Stimulated activated CD8-positive, alpha-beta memory T cell treated with anti-CD3 and anti-CD28 coated beads, Interleukin-7, amount 100 ng/mL, for 4 hours (primary cell): ENCODE data around the gene FAM168A.

Experiments
- DNase-seq, 2 donors: peaks; one replicate each; pipeline ENCODE4 v3.0.0-alpha.2; 2020; ENCODE audit warnings: low read depth in 2 of 2

FAM168A gene

GRCh38 chr11:73556966-73557365 lies 40.9 kb downstream of the FAM168A start:
- no peak for DNase-seq

DNA sequence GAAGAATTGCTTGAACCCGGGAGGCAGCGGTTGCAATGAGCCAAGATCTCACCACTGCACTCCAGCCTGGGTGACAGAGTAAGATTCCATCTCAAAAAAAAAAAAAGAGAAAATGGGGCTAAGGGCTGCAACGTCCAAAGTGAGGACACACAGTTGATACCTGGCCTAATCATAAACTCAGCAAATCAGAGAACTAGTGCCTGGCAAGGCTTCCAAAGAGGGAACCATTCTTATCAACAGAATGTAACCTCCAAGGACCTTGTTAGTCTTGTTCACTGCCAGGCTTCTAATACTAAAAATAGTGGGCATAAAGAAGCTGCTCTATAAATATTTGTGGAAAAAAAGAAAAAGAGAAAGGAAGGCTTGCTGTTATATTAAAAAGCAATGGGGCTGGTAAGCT lies 42.3 kb downstream of the FAM168A start:
- DNase-seq, result no peak

DNA sequence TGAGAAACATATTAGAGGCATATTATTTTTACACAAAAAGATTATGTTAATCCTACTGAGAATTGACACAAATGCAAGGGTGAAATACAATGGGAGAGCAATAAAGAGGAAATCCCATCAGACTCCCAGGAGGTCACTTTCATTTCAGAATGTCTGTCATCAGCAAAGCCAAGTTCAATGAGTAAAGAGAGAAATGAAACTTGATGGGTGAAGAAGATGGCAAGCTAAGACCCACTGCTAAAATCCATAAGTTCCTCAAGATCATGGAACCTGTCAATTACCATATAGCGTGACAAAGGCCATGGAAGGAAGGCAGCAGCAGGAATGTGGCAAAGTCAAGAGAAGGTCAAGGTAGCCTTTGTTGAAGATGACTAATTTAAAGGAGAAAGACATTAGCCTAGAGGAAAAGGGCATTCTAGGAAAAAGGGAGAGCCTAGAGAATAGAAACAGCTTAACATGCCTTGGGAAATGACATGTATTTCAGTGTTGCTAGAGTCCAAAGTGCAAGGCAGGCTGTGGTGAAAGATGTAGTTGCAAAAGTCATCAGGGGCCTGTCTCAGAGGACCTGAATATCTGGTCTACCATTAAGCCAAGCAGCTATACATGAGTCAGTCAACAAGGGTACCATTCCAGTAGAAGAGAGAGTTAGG lies 43.1 kb downstream of the FAM168A start:
- no peak for DNase-seq

DNA sequence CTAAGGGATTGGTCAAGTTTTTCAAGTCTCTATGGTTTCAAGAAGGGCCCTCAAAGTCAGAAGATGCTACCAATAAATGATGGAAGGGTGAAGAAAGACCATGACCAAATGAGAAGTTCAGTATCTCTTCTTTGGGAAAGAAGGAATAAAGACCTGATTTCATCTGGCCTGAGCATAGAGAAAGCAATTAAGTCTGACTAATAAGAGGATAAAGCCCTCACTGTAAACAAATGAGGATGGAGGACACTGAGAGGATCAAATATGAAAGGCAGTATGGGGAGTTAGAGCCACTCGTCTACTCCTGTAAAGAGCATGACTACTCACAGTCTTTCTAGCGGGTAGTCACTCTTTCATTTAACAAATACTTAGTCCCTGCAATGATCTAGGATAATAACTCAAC lies 44.6 kb downstream of the FAM168A start:
- no peak for DNase-seq

- DNase-seq, result no peak
These were observed 46.2 kb downstream of the FAM168A start for GRCh38 chr11:73551677-73552076.

- DNase-seq, result no peak
These were observed 48.5 kb downstream of the FAM168A start for GRCh38 chr11:73549376-73549775.

- no peak for DNase-seq
These were observed 50.0 kb downstream of the FAM168A start for GRCh38 chr11:73547706-73548595.

- no peak for DNase-seq
These were observed 55.7 kb downstream of the FAM168A start for GRCh38 chr11:73542175-73542574.

DNA sequence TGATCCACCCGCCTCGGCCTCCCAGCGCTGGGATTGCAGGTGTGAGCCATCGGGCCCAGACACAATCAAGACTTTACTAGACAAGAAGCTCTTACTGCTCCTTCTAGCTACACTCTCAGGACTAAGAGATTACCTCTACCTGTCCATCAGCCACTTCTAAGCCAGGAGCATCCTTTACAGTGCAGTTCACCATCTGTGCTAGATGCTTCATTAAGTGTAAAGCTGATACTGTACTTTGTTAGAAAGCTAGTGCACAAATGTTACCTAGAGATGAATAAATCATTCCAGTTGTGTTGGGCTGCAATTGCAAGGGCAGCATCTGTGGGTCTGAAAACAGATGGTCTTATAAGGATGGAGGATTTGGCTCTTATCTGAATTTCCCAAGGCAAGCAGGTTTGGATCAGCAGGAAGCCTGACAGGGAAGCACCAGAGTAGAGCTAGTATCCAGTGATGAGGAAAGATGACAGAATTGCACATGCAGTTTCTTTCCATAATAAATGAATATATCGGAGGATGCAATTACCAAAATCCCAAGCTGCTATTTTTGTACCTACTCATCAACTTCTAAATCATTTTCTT lies 58.3 kb downstream of the FAM168A start:
- DNase-seq, result no peak

GRCh38 chr11:73538381-73538872 lies 59.5 kb downstream of the FAM168A start:
- DNase-seq, result no peak

GRCh38 chr11:73537969-73538368 lies 59.9 kb downstream of the FAM168A start:
- DNase-seq, result no peak

- no peak for DNase-seq
These were observed 61.0 kb downstream of the FAM168A start for GRCh38 chr11:73536961-73537360.

GRCh38 chr11:73532310-73532709 lies 65.6 kb downstream of the FAM168A start:
- DNase-seq, result no peak

DNA sequence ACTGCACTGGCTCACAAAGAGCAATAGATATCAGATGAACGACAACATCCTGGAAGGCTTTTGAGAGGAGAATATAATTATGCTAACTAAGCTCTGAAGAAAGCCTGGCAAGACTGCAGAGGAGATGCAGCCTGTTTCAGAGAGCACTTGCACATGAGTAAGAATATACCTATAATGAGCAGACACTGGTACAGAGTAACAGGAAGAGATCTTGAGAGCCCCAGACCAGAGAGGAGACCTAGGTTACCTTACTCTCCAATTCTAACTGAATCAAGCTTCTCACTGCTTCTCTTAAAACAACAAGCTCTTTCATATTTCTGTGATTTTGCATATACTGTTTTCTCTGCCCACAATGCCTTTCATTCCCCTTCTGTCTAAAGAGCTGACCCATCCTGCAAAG lies 66.5 kb downstream of the FAM168A start:
- no peak for DNase-seq

DNA sequence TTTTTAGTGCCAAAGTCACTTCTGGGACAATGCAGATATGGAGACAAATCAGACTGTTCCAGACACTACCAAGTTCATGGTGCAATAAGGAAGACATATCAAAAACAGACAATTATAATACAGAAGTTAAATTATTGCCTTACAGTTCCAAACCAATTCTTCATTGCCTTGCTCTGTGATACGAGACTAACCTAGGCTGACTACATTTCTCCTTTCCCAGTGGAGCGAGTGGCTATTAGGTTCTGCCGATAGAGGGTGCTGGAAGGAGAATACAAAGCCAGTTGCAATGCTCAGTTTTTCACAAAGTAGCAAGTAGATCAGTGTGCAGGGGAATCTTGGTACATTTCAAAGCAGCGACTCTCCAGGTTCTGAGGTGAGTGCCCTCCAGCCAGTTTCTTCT lies 67.8 kb downstream of the FAM168A start:
- no peak for DNase-seq

DNA sequence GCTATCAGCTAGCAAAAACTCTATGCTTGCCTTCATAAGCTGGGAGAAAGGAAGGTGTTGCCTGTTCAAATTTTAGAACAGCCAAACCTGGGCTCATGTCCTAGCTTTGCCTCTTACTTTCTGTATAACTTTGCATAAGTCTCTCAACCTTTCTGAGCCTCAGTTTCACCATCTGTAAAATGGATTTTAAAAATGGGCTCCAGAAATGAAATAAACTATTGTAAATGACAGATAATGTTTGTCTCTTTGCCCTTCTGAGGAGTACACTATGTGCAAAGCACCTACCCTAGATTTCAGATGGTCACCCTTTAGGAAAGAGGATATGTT lies 68.7 kb downstream of the FAM168A start:
- no peak for DNase-seq

GRCh38 chr11:73528483-73529203 lies 69.3 kb downstream of the FAM168A start:
- no peak for DNase-seq

DNA sequence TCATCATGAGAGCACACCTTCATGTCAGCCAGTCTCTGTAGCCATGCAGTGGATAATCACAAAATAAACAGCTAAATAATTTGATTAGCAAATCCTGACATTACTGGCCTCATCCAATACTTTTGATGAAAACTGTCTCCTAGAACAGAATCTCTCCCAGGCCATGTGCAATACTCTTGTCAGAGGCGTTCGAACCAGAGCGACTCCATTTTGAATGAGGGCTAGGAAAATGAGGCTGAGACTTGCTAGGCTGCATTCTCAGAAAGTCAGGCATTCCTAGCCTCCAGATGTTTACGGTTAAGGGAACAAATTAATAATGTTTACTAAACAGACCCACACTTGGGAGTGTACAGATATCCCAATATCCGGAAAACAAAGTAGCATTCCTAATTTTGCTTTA lies 69.9 kb downstream of the FAM168A start:
- no peak for DNase-seq

DNA sequence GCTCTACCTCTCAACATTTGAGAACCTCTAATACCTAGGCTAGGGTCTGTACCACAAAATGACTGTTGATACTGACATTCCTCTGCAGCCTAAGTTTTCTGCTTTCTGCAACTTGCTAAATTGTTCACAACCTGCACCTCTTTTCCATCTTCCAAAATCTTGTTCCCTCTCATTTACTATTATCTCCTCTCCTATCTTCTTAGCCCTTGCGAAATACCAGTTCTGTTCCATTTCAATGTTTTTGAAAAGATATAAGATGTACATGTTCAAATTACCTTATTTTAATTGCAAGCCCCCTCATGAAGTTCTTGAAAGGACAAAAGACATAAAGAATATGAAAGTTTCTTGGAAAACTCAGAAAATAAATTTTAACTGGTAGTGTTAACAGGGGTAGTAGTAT lies 72.3 kb downstream of the FAM168A start:
- DNase-seq, result no peak

GRCh38 chr11:73524774-73525173 lies 73.1 kb downstream of the FAM168A start:
- no peak for DNase-seq

DNA sequence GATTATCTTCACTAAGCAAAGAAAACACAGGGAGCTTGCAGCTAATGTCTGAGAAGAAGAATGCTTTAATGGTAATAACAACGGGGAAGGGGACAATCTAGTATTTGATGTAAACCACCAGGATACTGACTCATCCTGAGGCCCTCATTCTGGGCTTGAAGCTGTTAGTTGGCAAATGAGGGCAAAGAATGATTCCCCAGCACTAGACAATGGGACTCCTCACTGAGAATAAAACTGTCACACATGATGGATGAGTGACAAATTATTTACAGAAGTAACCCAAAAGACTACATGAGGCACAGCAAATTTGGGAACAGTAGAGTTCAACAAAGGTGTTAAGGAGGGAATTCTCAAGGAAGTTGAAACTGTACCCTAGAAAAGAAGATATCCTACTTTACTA lies 76.3 kb downstream of the FAM168A start:
- DNase-seq, result no peak

DNA sequence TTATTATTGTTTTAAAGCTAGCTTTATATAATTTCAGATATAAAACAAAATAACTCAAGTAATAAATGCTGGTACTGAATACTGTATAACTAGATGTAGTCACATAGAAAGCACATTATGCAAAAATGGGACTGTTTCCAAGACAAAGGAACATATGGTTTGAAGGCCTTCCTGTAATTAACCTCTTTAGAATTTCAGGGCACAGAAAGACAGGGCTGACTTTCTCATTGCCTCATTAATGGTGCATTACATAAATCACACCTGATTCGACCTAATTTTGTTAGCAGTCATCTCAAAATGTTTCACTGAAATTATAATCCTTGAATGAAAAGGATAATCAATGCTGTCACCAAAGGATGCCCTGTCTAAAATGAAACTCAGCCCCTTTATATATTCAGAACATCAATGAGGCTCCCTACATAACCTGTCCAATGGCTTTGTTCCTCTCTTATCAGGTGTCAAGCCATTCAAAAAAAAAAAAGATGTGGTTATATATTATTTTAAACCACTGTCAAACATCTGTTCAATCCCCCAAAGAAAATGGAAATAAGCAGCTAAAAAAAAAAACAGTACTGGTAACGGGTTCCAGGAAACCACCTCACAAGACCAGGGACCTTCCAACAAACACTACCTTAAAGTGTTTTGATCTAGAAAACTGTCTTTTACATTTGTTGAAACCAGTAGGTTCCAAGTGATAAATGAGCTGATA lies 77.4 kb downstream of the FAM168A start:
- no peak for DNase-seq
